Liver (tissue), 9 donors: ENCODE measurements around the gene RYR3. TPM values are rescaled to one million over a fixed set of nuclear protein-coding genes. Genes with fewer than 3 reads are reported as not detected.

ENCODE experiments used
- DNase-seq: peaks from one replicate; pipeline ENCODE4 v3.0.0-alpha.2; 2017; ENCODE audit warnings: low spot score
- H3K27ac ChIP-seq, 2 donors: one replicate each; pipeline ENCODE4 v1.7.0; 2013; ENCODE audit warnings: inconsistent platforms in 2 of 2, low read length in 2 of 2, control low read depth in 1 of 2, low read depth in 1 of 2, mild to moderate bottlenecking in 1 of 2
- H3K27me3 ChIP-seq, 4 donors: one replicate each; pipeline versions ENCODE4 v1.6.1 to v1.7.0; 2013; ENCODE audit warnings: low read length in 3 of 4, inconsistent platforms in 1 of 4, mild to moderate bottlenecking in 1 of 4, moderate library complexity in 1 of 4; ENCODE audit not compliant: control insufficient read depth in 4 of 4, insufficient read depth in 4 of 4
- H3K36me3 ChIP-seq, 4 donors: one replicate each; pipeline versions ENCODE4 v1.6.1 to v1.7.0; 2013; ENCODE audit warnings: low read length in 3 of 4, mild to moderate bottlenecking in 3 of 4, low read depth in 1 of 4, moderate library complexity in 1 of 4; ENCODE audit not compliant: control insufficient read depth in 4 of 4, insufficient read depth in 3 of 4
- H3K4me1 ChIP-seq, 4 donors: one replicate each; pipeline versions ENCODE4 v1.6.1 to v1.7.0; 2013; ENCODE audit warnings: low read length in 3 of 4, mild to moderate bottlenecking in 3 of 4, moderate library complexity in 1 of 4; ENCODE audit not compliant: control insufficient read depth in 4 of 4, insufficient read depth in 4 of 4
- H3K4me3 ChIP-seq, 3 donors: one replicate each; pipeline versions ENCODE4 v1.6.1 to v1.7.0; 2013; ENCODE audit warnings: low read length in 3 of 3, control low read depth in 1 of 3, low read depth in 1 of 3, mild to moderate bottlenecking in 1 of 3
- H3K9ac ChIP-seq, 2 donors: one replicate each; pipeline ENCODE4 v1.7.0; 2013; ENCODE audit warnings: low read length in 2 of 2, mild to moderate bottlenecking in 2 of 2, moderate library complexity in 2 of 2, control low read depth in 1 of 2, low read depth in 1 of 2
- H3K9me3 ChIP-seq, 4 donors: one replicate each; pipeline versions ENCODE4 v1.6.1 to v1.7.0; 2013; ENCODE audit warnings: low read length in 3 of 4; ENCODE audit not compliant: control insufficient read depth in 4 of 4
- FOXA1 ChIP-seq: IDR thresholded peaks from 2 replicates; pipeline ENCODE4 v1.6.1; 2016; ENCODE audit warnings: antibody characterized with exemption
- FOXA2 ChIP-seq: IDR thresholded peaks from 2 replicates; pipeline ENCODE4 v1.6.1; 2016; ENCODE audit warnings: antibody characterized with exemption
- GABPA ChIP-seq, 2 donors: IDR thresholded peaks in 1 of 2; conservative IDR thresholded peaks in 1 of 2; 2 replicates each; pipeline ENCODE4 v1.6.1; 2016; ENCODE audit warnings: antibody characterized with exemption in 2 of 2, mild to moderate bottlenecking in 1 of 2, moderate library complexity in 1 of 2
- HNF4G ChIP-seq: IDR thresholded peaks from 2 replicates; pipeline ENCODE4 v1.6.1; 2016; ENCODE audit warnings: antibody characterized with exemption
- NR2F2 ChIP-seq: IDR thresholded peaks from 2 replicates; pipeline ENCODE4 v1.6.1; 2016; ENCODE audit warnings: antibody characterized with exemption
- RAD21 ChIP-seq, 2 donors: IDR thresholded peaks; 2 replicates each; pipeline ENCODE4 v1.6.1; 2016; ENCODE audit warnings: antibody characterized with exemption in 2 of 2, mild to moderate bottlenecking in 2 of 2
- RXRA ChIP-seq, 2 donors: IDR thresholded peaks; 2 replicates each; pipeline ENCODE4 v1.6.1; 2017 to 2018; ENCODE audit warnings: antibody characterized with exemption in 2 of 2, mild to moderate bottlenecking in 1 of 2
- YY1 ChIP-seq: IDR thresholded peaks from 2 replicates; pipeline ENCODE4 v1.6.1; 2016; ENCODE audit warnings: antibody characterized with exemption, mild to moderate bottlenecking
- whole genome bisulfite sequencing: extraction: QIAGEN DNeasy Blood & Tissue Kit; methylation state at CpG from one replicate; pipeline ENCODE4 v1.1.7; 2013; 5-methylcytosine and 5-hydroxymethylcytosine counted together
- polyA plus RNA-seq, 2 donors: library from polyadenylated mRNA; stranded (reverse) in 1 of 2; unstranded in 1 of 2; fragments of 200-250 nt in 1 of 2; fragments of >200 nt in 1 of 2; fragmentation: Nextera tagmentation in 1 of 2; extraction: Ambion mirVana in 1 of 2; gene quantifications; one replicate each; pipeline versions ENCODE4 v1.2.1 to v1.2.3, GENCODE V29; 2013 to 2015
- total RNA-seq, 2 donors: library from RNA; depleted of rRNA; stranded (reverse); fragments of >200 nt; gene quantifications; one replicate each; pipeline ENCODE4 v1.2.3, GENCODE V29; 2014
- TF ChIP-seq, protein P1 (sequence below): IDR thresholded peaks from 2 replicates; pipeline ENCODE4 v1.6.1; 2016; ENCODE audit warnings: antibody characterized with exemption
- TF ChIP-seq, protein P2 (sequence below): IDR thresholded peaks from 2 replicates; pipeline ENCODE4 v1.6.1; 2016; ENCODE audit warnings: antibody characterized with exemption
- TF ChIP-seq, protein P3 (sequence below): fragments of 150-350 bp; IDR thresholded peaks from 2 replicates; pipeline ENCODE4 v1.5.1; 2017; ENCODE audit warnings: improper control_type of control experiment, low read depth, low read length; ENCODE audit not compliant: missing input control
- TF ChIP-seq, protein P4 (sequence below): IDR thresholded peaks from 2 replicates; pipeline ENCODE4 v1.6.1; 2016; ENCODE audit warnings: antibody characterized with exemption
- donor health status: healthy.
- donor health status: healthy.
- donor health status: healthy.
- donor health status: healthy.
- donor health status: healthy.

The RYR3 gene
- total and polyA plus RNA-seq, 4 donors = 0.01 to 1.1 (median 0.22) TPM

DNA sequence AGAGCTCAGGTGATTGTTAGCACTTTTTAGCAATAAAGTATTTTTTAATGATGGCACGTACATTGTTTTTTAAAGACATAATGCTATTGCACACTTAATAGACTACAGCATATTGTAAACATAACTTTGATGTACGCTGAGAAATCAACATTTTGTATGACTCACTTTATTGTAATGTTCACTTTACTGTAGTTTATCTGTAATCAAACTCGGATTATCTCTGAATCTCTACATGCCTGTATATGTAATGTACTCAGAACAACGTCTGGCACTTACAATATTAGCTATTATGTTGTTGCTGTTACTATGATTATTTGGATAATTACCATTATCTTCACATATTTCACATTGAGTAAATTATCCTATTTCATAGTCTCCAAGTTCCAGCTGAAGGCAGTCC, 519.6 kb downstream of the RYR3 start:
- 65% methylated on average over 4 of the region's 4 CpGs for WGBS
- TF ChIP-seq FOXA2 = no peak

DNA sequence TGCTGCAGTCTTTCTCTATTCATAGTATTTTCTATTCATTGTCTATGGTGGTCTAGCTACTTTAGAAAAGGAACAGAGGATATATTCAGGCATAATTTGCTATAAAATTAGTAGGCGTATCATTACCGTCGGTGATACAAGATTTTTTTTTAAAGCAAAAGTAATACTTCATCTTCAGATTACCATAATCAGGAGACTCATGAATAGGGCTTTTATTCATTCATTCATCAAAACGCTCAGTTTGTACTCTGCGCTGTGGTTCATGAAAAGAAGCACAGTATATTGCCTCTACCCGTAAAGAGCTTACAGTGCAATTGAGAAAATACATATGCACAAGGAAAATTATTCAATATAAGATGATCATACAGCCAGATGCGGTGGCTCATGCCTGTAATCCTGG, 520.9 kb downstream of the RYR3 start:
- WGBS = 82% methylated on average over 7 of the region's 7 CpGs

More for the DNA sequence above, 519.6 kb downstream of the RYR3 start:
- no peak for DNase-seq
- Histone ChIP-seq H3K36me3 (no peaks in the 10 kb centered on the region), H3K4me1 (no peaks in the 10 kb centered on the region), H3K9ac (no peak overlapping the region), H3K4me3 (no peak overlapping the region), H3K9me3 (peaks cover 0 to 3% (median 1%) of the 10 kb centered on the region in 4 donors), H3K27ac (no peak overlapping the region), H3K27me3 (peaks cover 0 to 4% (median 0%) of the 10 kb centered on the region in 4 donors)

DNA sequence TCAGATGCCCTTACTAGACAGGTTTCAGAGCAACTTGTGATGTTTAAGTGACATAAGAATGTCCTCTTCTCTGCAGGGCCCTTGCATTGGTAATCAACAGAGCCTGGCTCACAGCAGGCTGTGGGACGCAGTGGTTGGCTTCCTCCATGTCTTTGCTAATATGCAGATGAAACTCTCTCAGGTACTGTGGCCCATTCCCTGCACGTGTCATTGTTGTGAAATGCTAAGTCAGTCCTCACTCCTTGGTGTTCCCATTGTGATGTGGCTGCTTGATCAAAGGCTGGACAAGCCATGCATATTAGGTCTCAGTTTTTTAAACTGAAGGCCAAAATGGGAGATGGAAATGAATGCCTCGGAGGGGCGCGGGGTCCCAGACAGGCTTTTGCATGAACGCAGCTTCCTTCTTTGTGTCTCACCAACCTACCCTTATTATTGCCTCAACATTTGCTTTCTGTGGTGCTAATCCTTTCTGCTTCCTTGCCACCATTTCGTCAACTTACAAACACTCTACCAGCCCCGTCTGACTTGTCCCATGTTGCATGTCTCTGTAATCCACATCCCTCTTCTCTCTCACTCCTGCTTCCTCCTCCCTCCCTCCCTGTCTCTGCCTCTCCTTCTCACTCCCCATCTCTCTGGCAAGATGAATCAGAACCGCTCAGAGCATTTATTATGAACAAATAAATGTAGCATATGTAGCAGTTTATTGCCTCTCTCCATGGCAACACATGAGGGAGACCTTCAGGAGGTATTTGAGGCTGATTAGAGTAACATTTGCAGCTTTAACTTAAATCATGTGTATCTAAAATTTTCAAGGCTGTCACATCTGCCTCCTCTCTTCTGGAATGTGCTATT, 524.4 kb downstream of the RYR3 start:
- 53% methylated on average over 9 of the region's 9 CpGs for WGBS
- Histone ChIP-seq H3K36me3 (no peaks in the 10 kb centered on the region), H3K4me1 (no peaks in the 10 kb centered on the region), H3K9ac (no peak overlapping the region), H3K4me3 (no peak overlapping the region), H3K27me3 (no peaks in the 10 kb centered on the region), H3K9me3 (no peaks in the 10 kb centered on the region), H3K27ac (no peak overlapping the region)
- DNase-seq = no peak
- TF ChIP-seq HNF4G (no peak), YY1 (no peak), RAD21 (IDR thresholded peaks at IDR 0.05) (no peak), FOXA1 (no peak)
- TF ChIP-seq, protein P1, sequence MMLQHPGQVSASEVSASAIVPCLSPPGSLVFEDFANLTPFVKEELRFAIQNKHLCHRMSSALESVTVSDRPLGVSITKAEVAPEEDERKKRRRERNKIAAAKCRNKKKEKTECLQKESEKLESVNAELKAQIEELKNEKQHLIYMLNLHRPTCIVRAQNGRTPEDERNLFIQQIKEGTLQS = no peak
- TF ChIP-seq, protein P2, sequence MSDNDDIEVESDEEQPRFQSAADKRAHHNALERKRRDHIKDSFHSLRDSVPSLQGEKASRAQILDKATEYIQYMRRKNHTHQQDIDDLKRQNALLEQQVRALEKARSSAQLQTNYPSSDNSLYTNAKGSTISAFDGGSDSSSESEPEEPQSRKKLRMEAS = no peak
- TF ChIP-seq, protein P3, sequence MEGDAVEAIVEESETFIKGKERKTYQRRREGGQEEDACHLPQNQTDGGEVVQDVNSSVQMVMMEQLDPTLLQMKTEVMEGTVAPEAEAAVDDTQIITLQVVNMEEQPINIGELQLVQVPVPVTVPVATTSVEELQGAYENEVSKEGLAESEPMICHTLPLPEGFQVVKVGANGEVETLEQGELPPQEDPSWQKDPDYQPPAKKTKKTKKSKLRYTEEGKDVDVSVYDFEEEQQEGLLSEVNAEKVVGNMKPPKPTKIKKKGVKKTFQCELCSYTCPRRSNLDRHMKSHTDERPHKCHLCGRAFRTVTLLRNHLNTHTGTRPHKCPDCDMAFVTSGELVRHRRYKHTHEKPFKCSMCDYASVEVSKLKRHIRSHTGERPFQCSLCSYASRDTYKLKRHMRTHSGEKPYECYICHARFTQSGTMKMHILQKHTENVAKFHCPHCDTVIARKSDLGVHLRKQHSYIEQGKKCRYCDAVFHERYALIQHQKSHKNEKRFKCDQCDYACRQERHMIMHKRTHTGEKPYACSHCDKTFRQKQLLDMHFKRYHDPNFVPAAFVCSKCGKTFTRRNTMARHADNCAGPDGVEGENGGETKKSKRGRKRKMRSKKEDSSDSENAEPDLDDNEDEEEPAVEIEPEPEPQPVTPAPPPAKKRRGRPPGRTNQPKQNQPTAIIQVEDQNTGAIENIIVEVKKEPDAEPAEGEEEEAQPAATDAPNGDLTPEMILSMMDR = no peak

More for the DNA sequence above, 520.9 kb downstream of the RYR3 start:
- Histone ChIP-seq H3K9me3 (peaks cover 0 to 3% (median 1%) of the 10 kb centered on the region in 4 donors), H3K27me3 (peaks cover 0 to 4% (median 0%) of the 10 kb centered on the region in 4 donors), H3K36me3 (no peaks in the 10 kb centered on the region), H3K4me1 (no peaks in the 10 kb centered on the region), H3K27ac (no peak overlapping the region), H3K4me3 (no peak overlapping the region), H3K9ac (no peak overlapping the region)
- TF ChIP-seq RXRA (IDR thresholded peaks at IDR 0.05) = no peak
- TF ChIP-seq GABPA (IDR thresholded peaks at IDR 0.05 in 1 of 2, conservative IDR thresholded peaks at IDR 0.05 in 1 of 2) = no peak
- TF ChIP-seq, protein P4, sequence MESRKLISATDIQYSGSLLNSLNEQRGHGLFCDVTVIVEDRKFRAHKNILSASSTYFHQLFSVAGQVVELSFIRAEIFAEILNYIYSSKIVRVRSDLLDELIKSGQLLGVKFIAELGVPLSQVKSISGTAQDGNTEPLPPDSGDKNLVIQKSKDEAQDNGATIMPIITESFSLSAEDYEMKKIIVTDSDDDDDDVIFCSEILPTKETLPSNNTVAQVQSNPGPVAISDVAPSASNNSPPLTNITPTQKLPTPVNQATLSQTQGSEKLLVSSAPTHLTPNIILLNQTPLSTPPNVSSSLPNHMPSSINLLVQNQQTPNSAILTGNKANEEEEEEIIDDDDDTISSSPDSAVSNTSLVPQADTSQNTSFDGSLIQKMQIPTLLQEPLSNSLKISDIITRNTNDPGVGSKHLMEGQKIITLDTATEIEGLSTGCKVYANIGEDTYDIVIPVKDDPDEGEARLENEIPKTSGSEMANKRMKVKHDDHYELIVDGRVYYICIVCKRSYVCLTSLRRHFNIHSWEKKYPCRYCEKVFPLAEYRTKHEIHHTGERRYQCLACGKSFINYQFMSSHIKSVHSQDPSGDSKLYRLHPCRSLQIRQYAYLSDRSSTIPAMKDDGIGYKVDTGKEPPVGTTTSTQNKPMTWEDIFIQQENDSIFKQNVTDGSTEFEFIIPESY = no peak
- no peak for TF ChIP-seq RAD21 (IDR thresholded peaks at IDR 0.05)
- TF ChIP-seq NR2F2 = no peak
- TF ChIP-seq YY1 = no peak
- TF ChIP-seq FOXA2 = no peak
- no peak for DNase-seq
